B cell (primary cell): ENCODE results near the gene GLI3.

Experiments used
- CTCF ChIP-seq: fragments of 200-600 bp; IDR thresholded peaks from one replicate; pipeline ENCODE4 v1.8.0; 2022; ENCODE audit warnings: antibody characterized with exemption, mild to moderate bottlenecking
- EZH2 ChIP-seq: IDR thresholded peaks from 2 replicates; pipeline ENCODE4 v1.6.1; 2012; ENCODE audit warnings: borderline replicate concordance, low read depth, mild to moderate bottlenecking, moderate library complexity, low read length; ENCODE audit not compliant: insufficient read depth, poor library complexity, severe bottlenecking

GRCh38 chr7:42142089-42142488 is 94.9 kb downstream of the GLI3 start:
- TF ChIP-seq CTCF (no peak), EZH2 (no peak)
